Lower leg skin (tissue), 3 donors: ENCODE data around the gene KRTAP10-10.

ENCODE experiments used
- CTCF ChIP-seq, 3 donors: fragments of 450-650 bp; IDR thresholded peaks; one replicate each; pipeline ENCODE4 v1.5.1; 2016; ENCODE audit warnings: antibody characterized with exemption in 3 of 3, mild to moderate bottlenecking in 3 of 3, moderate library complexity in 2 of 3
- POLR2A ChIP-seq, 2 donors: fragments of 450-650 bp; IDR thresholded peaks; one replicate each; pipeline ENCODE4 v1.6.1; 2016 to 2017; ENCODE audit warnings: antibody characterized with exemption in 2 of 2, mild to moderate bottlenecking in 1 of 2, moderate library complexity in 1 of 2

GRCh38 chr21:44590311-44590721 is 46.8 kb upstream of the KRTAP10-10 start:
- no peak for TF ChIP-seq CTCF (IDR thresholded peaks at IDR 0.05)
- no peak for TF ChIP-seq POLR2A (IDR thresholded peaks at IDR 0.05)
